ENCODE results near the gene GOLT1B.

The GOLT1B gene

DNA sequence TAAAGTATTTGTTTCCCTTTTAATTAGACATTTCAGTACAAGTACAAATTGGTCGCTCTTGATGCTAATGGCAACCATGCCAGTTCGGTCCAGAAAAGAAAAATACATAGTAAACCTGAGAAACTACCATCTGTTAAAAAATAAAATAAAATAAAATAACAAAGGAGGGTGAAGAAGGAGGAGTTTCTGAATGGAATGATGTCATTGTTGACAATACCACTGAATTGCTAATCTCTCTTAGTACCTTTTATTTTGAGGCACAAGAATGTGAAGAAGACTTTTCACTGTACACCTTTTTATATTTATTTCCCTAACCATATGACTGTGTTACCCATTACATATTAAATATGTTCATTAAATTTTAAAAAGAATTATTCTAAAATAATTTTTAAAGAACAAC lies 44.0 kb downstream of the GOLT1B start:
- no peaks in the 10 kb centered on the region for H3K9me3 ChIP-seq (ENCODE audit: control insufficient read depth, low read length)
- H3K4me3 ChIP-seq (ENCODE audit: low read depth, low read length), result no peak overlapping the region
- no peaks in the 10 kb centered on the region for H3K79me2 ChIP-seq
- H3K4me1 ChIP-seq, result no peaks in the 10 kb centered on the region
- no peaks in the 10 kb centered on the region for H3K36me3 ChIP-seq (ENCODE audit: control insufficient read depth, insufficient read depth, low read length)
- H2AFZ ChIP-seq, result no peak overlapping the region
- no peak overlapping the region for H3K27ac ChIP-seq
- H3K9ac ChIP-seq, result no peak overlapping the region
- H3K4me2 ChIP-seq (ENCODE audit: low read length), result no peak overlapping the region
- H3K27me3 ChIP-seq (ENCODE audit: control insufficient read depth, insufficient read depth, low read length), result no peaks in the 10 kb centered on the region
- TF ChIP-seq, protein P1, sequence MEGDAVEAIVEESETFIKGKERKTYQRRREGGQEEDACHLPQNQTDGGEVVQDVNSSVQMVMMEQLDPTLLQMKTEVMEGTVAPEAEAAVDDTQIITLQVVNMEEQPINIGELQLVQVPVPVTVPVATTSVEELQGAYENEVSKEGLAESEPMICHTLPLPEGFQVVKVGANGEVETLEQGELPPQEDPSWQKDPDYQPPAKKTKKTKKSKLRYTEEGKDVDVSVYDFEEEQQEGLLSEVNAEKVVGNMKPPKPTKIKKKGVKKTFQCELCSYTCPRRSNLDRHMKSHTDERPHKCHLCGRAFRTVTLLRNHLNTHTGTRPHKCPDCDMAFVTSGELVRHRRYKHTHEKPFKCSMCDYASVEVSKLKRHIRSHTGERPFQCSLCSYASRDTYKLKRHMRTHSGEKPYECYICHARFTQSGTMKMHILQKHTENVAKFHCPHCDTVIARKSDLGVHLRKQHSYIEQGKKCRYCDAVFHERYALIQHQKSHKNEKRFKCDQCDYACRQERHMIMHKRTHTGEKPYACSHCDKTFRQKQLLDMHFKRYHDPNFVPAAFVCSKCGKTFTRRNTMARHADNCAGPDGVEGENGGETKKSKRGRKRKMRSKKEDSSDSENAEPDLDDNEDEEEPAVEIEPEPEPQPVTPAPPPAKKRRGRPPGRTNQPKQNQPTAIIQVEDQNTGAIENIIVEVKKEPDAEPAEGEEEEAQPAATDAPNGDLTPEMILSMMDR (IDR thresholded peaks at IDR 0.05), result no peak

GRCh38 chr12:21546716-21547115 lies 45.1 kb downstream of the GOLT1B start:
- no peaks in the 10 kb centered on the region for H3K4me1 ChIP-seq
- no peaks in the 10 kb centered on the region for H3K36me3 ChIP-seq (ENCODE audit: control insufficient read depth, insufficient read depth, low read length)
- no peak overlapping the region for H3K4me2 ChIP-seq (ENCODE audit: low read length)
- no peak overlapping the region for H3K27ac ChIP-seq
- no peaks in the 10 kb centered on the region for H3K27me3 ChIP-seq (ENCODE audit: control insufficient read depth, insufficient read depth, low read length)
- H2AFZ ChIP-seq, result no peak overlapping the region
- H3K79me2 ChIP-seq, result no peaks in the 10 kb centered on the region
- no peak overlapping the region for H3K9ac ChIP-seq
- TF ChIP-seq, protein P1 (IDR thresholded peaks at IDR 0.05), result no peak
- no peak overlapping the region for H3K4me3 ChIP-seq (ENCODE audit: low read depth, low read length)
- H3K9me3 ChIP-seq (ENCODE audit: control insufficient read depth, low read length), result no peaks in the 10 kb centered on the region

DNA sequence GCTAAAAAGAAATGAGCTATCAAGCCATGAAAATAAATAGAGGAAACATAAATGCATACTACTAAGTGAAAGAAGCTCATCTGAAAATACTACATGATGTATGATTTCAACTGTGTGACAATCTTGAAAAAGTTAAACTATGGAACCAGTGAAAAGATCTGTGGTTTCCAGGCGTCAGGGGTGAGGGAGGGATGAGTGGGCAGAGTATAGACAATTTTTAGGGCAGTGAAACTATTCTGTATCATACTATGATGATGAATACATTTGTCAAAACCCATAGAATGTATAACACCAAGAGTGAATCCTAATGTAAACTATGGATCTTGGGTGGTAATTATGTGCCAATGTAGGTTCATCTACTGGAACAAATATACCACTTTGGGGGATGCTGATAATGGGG lies 45.8 kb downstream of the GOLT1B start:
- Histone ChIP-seq H3K4me2 (ENCODE audit: low read length) (no peak overlapping the region), H3K27ac (no peak overlapping the region), H3K79me2 (no peaks in the 10 kb centered on the region), H3K4me1 (no peaks in the 10 kb centered on the region), H3K9ac (no peak overlapping the region), H3K36me3 (ENCODE audit: control insufficient read depth, insufficient read depth, low read length) (no peaks in the 10 kb centered on the region), H3K4me3 (ENCODE audit: low read depth, low read length) (no peak overlapping the region), H3K9me3 (ENCODE audit: control insufficient read depth, low read length) (no peaks in the 10 kb centered on the region), H3K27me3 (ENCODE audit: control insufficient read depth, insufficient read depth, low read length) (no peaks in the 10 kb centered on the region), H2AFZ (no peak overlapping the region)
- TF ChIP-seq, protein P1 (IDR thresholded peaks at IDR 0.05), result no peak

DNA sequence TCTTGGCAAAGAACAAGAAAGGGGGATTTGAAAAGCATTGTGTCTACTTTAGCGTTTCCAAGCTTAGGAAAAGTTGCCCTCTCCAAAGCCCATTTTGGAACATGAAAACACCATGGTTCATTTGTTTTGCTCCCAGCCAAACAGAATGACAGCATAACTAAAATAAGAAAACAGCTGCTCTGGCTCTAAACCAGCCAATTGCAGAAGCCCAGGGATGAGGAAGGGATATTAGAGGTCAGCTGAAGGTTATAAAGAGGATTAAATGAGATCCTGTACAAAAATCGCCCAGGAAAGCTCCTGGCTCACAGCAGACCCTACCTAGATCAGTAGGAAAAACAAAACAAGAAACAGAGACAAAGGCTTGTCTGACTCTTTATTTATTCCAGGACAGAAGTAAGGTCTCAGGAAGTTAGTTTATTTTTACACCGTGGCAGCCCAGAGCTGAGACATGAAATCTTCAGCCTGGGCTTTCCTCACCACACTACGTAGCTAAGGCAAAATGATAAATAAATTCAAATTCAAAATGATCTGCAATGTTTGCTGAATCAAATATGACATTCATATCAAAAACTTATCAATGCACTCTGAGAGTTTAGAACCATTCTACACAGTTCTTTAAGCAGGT lies 50.4 kb downstream of the GOLT1B start:
- no peaks in the 10 kb centered on the region for H3K27me3 ChIP-seq (ENCODE audit: control insufficient read depth, insufficient read depth, low read length)
- H3K9me3 ChIP-seq (ENCODE audit: control insufficient read depth, low read length), result no peaks in the 10 kb centered on the region
- H3K27ac ChIP-seq, result no peak overlapping the region
- TF ChIP-seq, protein P1 (IDR thresholded peaks at IDR 0.05), result no peak
- H3K4me1 ChIP-seq, result no peaks in the 10 kb centered on the region
- no peaks in the 10 kb centered on the region for H3K36me3 ChIP-seq (ENCODE audit: control insufficient read depth, insufficient read depth, low read length)
- no peak overlapping the region for H2AFZ ChIP-seq
- no peak overlapping the region for H3K9ac ChIP-seq
- no peak overlapping the region for H3K4me2 ChIP-seq (ENCODE audit: low read length)
- H3K79me2 ChIP-seq, result no peaks in the 10 kb centered on the region
- H3K4me3 ChIP-seq (ENCODE audit: low read depth, low read length), result no peak overlapping the region

DNA sequence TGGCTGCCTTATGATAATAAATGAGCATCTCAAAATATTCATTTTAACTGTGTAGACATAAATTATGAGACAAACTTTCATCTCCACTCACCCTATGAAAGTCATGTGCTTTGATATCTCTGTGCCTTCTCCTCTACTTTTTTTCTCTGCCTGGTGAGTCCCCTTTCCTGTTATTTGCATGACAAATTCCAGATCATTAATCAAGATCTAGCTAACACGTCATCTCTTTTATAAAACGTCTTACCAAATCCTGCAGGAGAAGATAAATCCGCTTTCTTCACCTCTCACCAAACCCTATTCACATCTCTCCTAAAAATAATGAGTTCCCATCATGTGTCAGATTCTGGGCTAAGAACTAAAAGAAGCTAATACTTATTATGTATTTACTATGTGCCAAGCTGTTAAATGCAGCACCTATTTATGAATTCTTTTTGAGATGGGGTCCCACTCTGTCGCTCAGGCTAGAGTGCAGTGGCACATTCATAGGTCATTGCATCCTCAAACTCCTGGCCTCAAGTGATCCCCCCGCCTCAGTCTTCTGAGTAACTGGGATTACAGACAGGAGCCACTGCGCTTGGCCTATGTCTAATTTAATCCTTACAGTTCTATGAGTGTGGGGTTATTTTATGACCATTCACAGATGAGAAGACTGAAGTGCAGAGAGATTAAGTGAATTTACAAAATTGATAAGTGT lies 51.2 kb downstream of the GOLT1B start:
- no peak overlapping the region for H3K27ac ChIP-seq
- H3K4me1 ChIP-seq, result no peaks in the 10 kb centered on the region
- no peaks in the 10 kb centered on the region for H3K9me3 ChIP-seq (ENCODE audit: control insufficient read depth, low read length)
- no peaks in the 10 kb centered on the region for H3K27me3 ChIP-seq (ENCODE audit: control insufficient read depth, insufficient read depth, low read length)
- no peak overlapping the region for H2AFZ ChIP-seq
- H3K9ac ChIP-seq, result no peak overlapping the region
- no peak overlapping the region for H3K4me3 ChIP-seq (ENCODE audit: low read depth, low read length)
- no peaks in the 10 kb centered on the region for H3K36me3 ChIP-seq (ENCODE audit: control insufficient read depth, insufficient read depth, low read length)
- no peaks in the 10 kb centered on the region for H3K79me2 ChIP-seq
- H3K4me2 ChIP-seq (ENCODE audit: low read length), result no peak overlapping the region
- TF ChIP-seq, protein P1 (IDR thresholded peaks at IDR 0.05), result no peak
